MCF 10A (cell line): ENCODE data around the gene PPP2R2C. TPM values are rescaled to one million over a fixed set of nuclear protein-coding genes. Genes with fewer than 3 reads are reported as not detected.

Experiments
- BruUV-seq: library from RNA; stranded (reverse); fragments of 400-500 nt; replicated peaks from 2 replicates; lab custom pipeline; 2021; lab: Mats Ljungman, UMichigan
- CTCF ChIA-PET: fragments of 300-600 bp; sonication (Branson Sonifier 250); formaldehyde crosslinking; extraction: SDS; loops from one replicate; lab custom pipeline; 2021; ENCODE audit warnings: antibody characterized with exemption, inconsistent platforms; lab: Yijun Ruan, JAX
- POLR2A ChIA-PET: fragments of 300-600, 350-650 bp; sonication (Branson Sonifier 250); formaldehyde crosslinking; extraction: SDS; loops from one replicate; lab custom pipeline; 2020; ENCODE audit warnings: antibody characterized with exemption, inconsistent platforms; lab: Yijun Ruan, JAX
- DNase-seq: peaks from one replicate; pipeline ENCODE4 v3.0.0-alpha.2; 2018; ENCODE audit not compliant: unreplicated experiment
- H3K27ac Mint-ChIP-seq: one replicate; pipeline ENCODE4 v1.8.0; 2022; ENCODE audit warnings: mild to moderate bottlenecking, low read depth, mixed read lengths; ENCODE audit not compliant: unreplicated experiment
- H3K27me3 Mint-ChIP-seq: one replicate; pipeline ENCODE4 v1.8.0; 2022; ENCODE audit warnings: mixed read lengths; ENCODE audit not compliant: insufficient read depth, unreplicated experiment
- H3K36me3 Mint-ChIP-seq: one replicate; pipeline ENCODE4 v1.8.0; 2022; ENCODE audit warnings: mild to moderate bottlenecking, moderate library complexity, mixed read lengths; ENCODE audit not compliant: insufficient read depth, unreplicated experiment
- H3K4me1 Mint-ChIP-seq: one replicate; pipeline ENCODE4 v1.8.0; 2022; ENCODE audit warnings: mixed read lengths; ENCODE audit not compliant: insufficient read depth, unreplicated experiment
- H3K4me3 Mint-ChIP-seq: one replicate; pipeline ENCODE4 v1.8.0; 2022; ENCODE audit warnings: mild to moderate bottlenecking, moderate library complexity, mixed read lengths; ENCODE audit not compliant: unreplicated experiment
- H3K9me3 Mint-ChIP-seq: one replicate; pipeline ENCODE4 v1.8.0; 2022; ENCODE audit warnings: mixed read lengths; ENCODE audit not compliant: unreplicated experiment
- CTCF ChIP-seq: fragments of 200-600 bp; IDR thresholded peaks from one replicate; pipeline ENCODE4 v1.8.0; 2022; ENCODE audit warnings: antibody characterized with exemption, mild to moderate bottlenecking; ENCODE audit not compliant: unreplicated experiment
- intact Hi-C: fragments of 100-400 bp; cut with micrococcal nuclease; formaldehyde crosslinking; loops from 2 replicates; pipeline ENCODE4 v1.14.1; 2022
- total RNA-seq: library from RNA; stranded (reverse); gene quantifications from 2 replicates; pipeline ENCODE4 v1.2.3, GENCODE V29; 2022

Gene PPP2R2C
- total RNA-seq, 1 experiment from 2014 or later = 3.6 TPM

GRCh38 chr4:6293097-6293445, 179.3 kb downstream of the PPP2R2C start:
- CTCF ChIA-PET = no interaction called here
- Mint-ChIP-seq H3K27ac (no peak overlapping the region), H3K36me3 (peaks cover 18% of the 10 kb centered on the region), H3K27me3 (no peaks in the 10 kb centered on the region), H3K4me1 (no peaks in the 10 kb centered on the region), H3K9me3 (no peaks in the 10 kb centered on the region), H3K4me3 (no peak overlapping the region)
- TF ChIP-seq CTCF = no peak
- BruUV-seq = no TSS peak
- no peak for DNase-seq
- POLR2A ChIA-PET = no interaction called here
- intact Hi-C loops = no loop called here

- no peak for DNase-seq
- BruUV-seq = no TSS peak
- intact Hi-C loops = no loop called here
- H3K4me3 Mint-ChIP-seq = no peak overlapping the region
- no peak overlapping the region for H3K27ac Mint-ChIP-seq
- peaks cover 18% of the 10 kb centered on the region for H3K36me3 Mint-ChIP-seq
- H3K27me3 Mint-ChIP-seq = no peaks in the 10 kb centered on the region
- CTCF ChIA-PET = no interaction called here
- H3K9me3 Mint-ChIP-seq = no peaks in the 10 kb centered on the region
- H3K4me1 Mint-ChIP-seq = no peaks in the 10 kb centered on the region
- POLR2A ChIA-PET = no interaction called here
- no peak for TF ChIP-seq CTCF
Observed at GRCh38 chr4:6292376-6293096, 179.9 kb downstream of the PPP2R2C start.

GRCh38 chr4:6291784-6292297, 180.6 kb downstream of the PPP2R2C start:
- POLR2A ChIA-PET = no interaction called here
- H3K4me1 Mint-ChIP-seq = no peaks in the 10 kb centered on the region
- intact Hi-C loops = no loop called here
- no peak overlapping the region for H3K27ac Mint-ChIP-seq
- no peak for DNase-seq
- H3K36me3 Mint-ChIP-seq = peaks cover 21% of the 10 kb centered on the region
- H3K27me3 Mint-ChIP-seq = no peaks in the 10 kb centered on the region
- H3K4me3 Mint-ChIP-seq = no peak overlapping the region
- CTCF ChIA-PET = no interaction called here
- BruUV-seq = no TSS peak
- no peak for TF ChIP-seq CTCF
- no peaks in the 10 kb centered on the region for H3K9me3 Mint-ChIP-seq

GRCh38 chr4:6290769-6291547, 181.5 kb downstream of the PPP2R2C start:
- intact Hi-C loops = no loop called here
- no peaks in the 10 kb centered on the region for H3K27me3 Mint-ChIP-seq
- POLR2A ChIA-PET = no interaction called here
- no peak for DNase-seq
- no peak overlapping the region for H3K27ac Mint-ChIP-seq
- H3K4me1 Mint-ChIP-seq = no peaks in the 10 kb centered on the region
- H3K36me3 Mint-ChIP-seq = peaks cover 24% of the 10 kb centered on the region
- H3K4me3 Mint-ChIP-seq = no peak overlapping the region
- no peaks in the 10 kb centered on the region for H3K9me3 Mint-ChIP-seq
- no peak for TF ChIP-seq CTCF
- BruUV-seq = no TSS peak
- CTCF ChIA-PET = interaction anchor here (1.0 kb wide), 1 partner anchor 37 kb away, joined by 4 read pairs; no protein-coding TSS in a partner anchor
